ENCODE results near the gene AKT1S1.

Gene AKT1S1

DNA sequence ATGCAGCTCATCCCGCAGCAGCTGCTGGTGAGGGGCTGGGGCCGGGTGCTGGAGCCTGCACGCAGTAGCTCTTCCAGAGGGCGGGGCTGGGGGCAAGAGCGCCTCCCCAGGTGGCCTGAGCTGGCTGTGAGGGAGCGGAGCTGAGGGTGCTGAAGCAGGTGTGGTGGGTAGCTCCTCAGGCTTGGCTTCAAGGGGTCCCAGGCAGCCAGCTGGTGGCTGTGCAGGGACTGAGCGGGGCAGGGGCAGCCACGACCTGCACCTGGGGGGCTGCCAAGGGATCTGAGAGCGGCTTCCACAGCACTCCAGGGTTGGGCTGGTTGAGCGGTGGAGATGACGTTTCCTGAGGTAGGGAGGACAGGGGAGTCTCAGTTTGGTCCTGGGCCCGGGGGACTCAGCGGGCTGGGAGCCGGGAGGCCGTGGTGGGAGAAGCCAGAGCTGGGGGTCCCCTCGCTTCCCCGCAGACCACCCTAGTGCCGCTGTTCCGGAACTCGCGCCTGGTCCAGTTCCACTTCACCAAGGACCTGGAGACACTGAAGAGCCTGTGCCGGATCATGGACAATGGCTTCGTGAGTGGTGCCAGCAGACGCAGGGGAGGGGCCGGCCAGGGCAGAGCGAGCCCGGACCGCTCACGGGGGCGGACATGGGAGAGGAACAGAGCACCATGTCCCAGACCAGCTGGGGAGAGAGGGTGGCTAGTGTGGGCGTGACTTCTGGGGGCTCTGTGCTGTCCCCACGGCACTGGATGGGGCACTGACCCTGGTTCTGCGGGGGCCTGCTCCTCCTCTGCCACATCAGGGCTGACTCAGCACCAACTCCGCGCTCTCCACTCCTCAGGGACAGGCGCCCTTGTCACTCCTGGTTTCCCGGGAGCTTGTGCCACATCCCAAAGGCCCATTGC is 18.8 kb downstream of the AKT1S1 start:
- Mint-ChIP-seq H3K27me3 (ENCODE audit: low read depth) (no peaks in the 10 kb centered on the region), H3K27ac (peak overlapping the region in 1 of 3 experiments; percentile 22), H3K36me3 (ENCODE audit: low read depth) (peaks cover 21% of the 10 kb centered on the region), H3K4me3 (no peak overlapping the region), H3K9me3 (no peaks in the 10 kb centered on the region), H3K4me1 (peaks cover 10% of the 10 kb centered on the region)
- no peak for TF ChIP-seq CTCF (IDR thresholded peaks at IDR 0.05; ENCODE audit: unreplicated experiment in 3 of 3)

DNA sequence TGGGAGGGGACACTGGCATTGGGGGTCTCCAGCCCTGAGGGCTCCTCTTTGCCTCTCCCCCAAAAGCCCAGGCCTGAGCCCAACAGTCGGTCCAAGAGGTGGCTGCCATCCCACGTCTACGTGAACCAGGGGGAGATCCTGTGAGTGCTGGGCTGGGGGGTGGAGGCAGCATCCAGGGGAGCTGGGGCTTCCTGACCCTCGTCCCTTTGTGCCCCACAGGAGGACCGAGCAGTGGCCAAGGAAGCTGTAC is 19.4 kb downstream of the AKT1S1 start:
- H3K27ac Mint-ChIP-seq, result no peak overlapping the region
- no peaks in the 10 kb centered on the region for H3K27me3 Mint-ChIP-seq (ENCODE audit: low read depth)
- TF ChIP-seq CTCF (IDR thresholded peaks at IDR 0.05; ENCODE audit: unreplicated experiment in 3 of 3), result no peak
- peaks cover 20% of the 10 kb centered on the region for H3K36me3 Mint-ChIP-seq (ENCODE audit: low read depth)
- H3K4me3 Mint-ChIP-seq, result no peak overlapping the region
- H3K9me3 Mint-ChIP-seq, result no peaks in the 10 kb centered on the region
- H3K4me1 Mint-ChIP-seq, result peaks cover 12% of the 10 kb centered on the region

- H3K4me3 Mint-ChIP-seq, result no peak overlapping the region
- no peak overlapping the region for H3K27ac Mint-ChIP-seq
- H3K36me3 Mint-ChIP-seq (ENCODE audit: low read depth), result peaks cover 24% of the 10 kb centered on the region
- no peaks in the 10 kb centered on the region for H3K9me3 Mint-ChIP-seq
- no peak for TF ChIP-seq CTCF (IDR thresholded peaks at IDR 0.05; ENCODE audit: unreplicated experiment in 3 of 3)
- peaks cover 17% of the 10 kb centered on the region for H3K4me1 Mint-ChIP-seq
- H3K27me3 Mint-ChIP-seq (ENCODE audit: low read depth), result no peaks in the 10 kb centered on the region
These were observed 19.9 kb downstream of the AKT1S1 start for GRCh38 chr19:49857061-49857837.

- TF ChIP-seq CTCF (IDR thresholded peaks at IDR 0.05; ENCODE audit: unreplicated experiment in 3 of 3), result no peak
- Mint-ChIP-seq H3K9me3 (no peaks in the 10 kb centered on the region), H3K27me3 (ENCODE audit: low read depth) (no peaks in the 10 kb centered on the region), H3K36me3 (ENCODE audit: low read depth) (peaks cover 21% of the 10 kb centered on the region), H3K27ac (no peak overlapping the region), H3K4me3 (no peak overlapping the region), H3K4me1 (peaks cover 20% of the 10 kb centered on the region)
These were observed 20.6 kb downstream of the AKT1S1 start for GRCh38 chr19:49856574-49857021.

DNA sequence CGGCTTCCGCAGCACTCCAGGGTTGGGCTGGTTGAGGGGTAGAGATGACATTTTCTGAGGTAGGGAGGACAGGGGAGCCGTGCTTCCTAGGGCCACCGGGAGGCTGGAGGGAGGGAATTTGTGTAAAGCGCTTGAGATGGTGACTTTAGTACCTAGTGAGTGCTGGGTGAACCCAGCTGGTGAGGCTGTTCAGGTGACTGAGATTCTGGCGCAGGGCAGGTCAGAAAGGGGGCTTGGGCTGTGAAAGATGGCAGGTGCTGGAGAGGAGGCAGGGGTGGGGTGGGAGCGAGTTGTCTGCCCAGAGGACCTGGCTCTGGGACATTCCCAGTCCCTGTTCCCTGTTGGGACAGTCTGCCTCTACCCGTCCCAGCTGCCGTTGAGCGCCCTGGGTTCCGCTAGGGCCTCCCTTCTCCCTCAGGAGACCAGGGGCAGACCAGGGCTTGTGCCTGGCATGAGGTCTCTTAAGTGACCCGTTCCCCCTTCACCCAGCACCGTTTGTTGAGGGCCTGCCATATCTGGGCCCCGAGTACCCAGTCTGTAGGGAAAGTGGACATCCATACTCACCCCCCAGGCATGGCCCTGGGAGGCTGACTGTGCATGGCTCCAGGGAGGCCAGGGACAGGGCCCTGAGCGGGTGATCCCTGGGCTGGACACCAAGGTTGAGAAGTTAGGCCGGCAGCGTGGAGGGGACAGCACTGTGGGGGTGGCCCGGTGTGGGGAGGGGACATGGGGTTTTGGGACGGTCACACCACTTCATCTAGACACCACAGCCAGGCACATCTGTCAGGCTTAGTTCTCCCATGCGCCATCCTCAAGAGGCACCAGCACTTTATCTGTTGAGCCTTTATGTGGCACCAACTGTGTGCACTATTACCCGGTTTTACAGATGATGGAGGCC is 21.2 kb downstream of the AKT1S1 start:
- H3K4me3 Mint-ChIP-seq, result peak overlapping the region in 1 of 3 experiments; percentile 26
- peaks cover 20% of the 10 kb centered on the region for H3K36me3 Mint-ChIP-seq (ENCODE audit: low read depth)
- peaks cover 20% of the 10 kb centered on the region for H3K4me1 Mint-ChIP-seq
- peak overlapping the region in 1 of 3 experiments; percentile 22 for H3K27ac Mint-ChIP-seq
- H3K27me3 Mint-ChIP-seq (ENCODE audit: low read depth), result no peaks in the 10 kb centered on the region
- no peak for TF ChIP-seq CTCF (IDR thresholded peaks at IDR 0.05; ENCODE audit: unreplicated experiment in 3 of 3)
- no peaks in the 10 kb centered on the region for H3K9me3 Mint-ChIP-seq

Data from nephron (organoid).